ENCODE data around the gene FASTKD3. TPM values are rescaled to one million over a fixed set of nuclear protein-coding genes. Genes with fewer than 3 reads are reported as not detected.

FASTKD3 gene
- total and polyA plus RNA-seq, 10 of the 15 experiments (the other 5 are each of a cell fraction or from before 2014, with no cell fraction given): 12.1 to 59.6 (median 25.3) TPM

DNA sequence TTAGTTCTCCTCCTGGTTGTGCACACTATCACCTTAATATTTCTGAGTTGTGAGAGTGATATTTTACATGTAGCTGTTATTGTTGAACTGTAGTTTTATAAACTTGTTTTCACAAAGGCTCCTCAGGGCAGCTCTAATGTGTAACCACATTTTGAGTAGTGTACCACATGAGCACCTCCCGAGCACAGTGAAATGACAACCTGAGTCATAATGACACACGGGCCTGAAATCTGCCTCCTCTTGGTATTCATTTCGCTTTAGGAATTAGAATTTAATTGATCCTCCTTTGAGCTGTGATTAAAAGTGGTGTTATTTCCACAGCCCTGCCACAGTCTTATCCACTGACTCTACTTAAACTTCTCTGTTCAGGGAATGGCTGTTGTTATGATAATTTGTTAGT, 8.0 kb upstream of the FASTKD3 start (continued):
- no peak for TF ChIP-seq TARDBP (IDR thresholded peaks at IDR 0.05; ENCODE audit: borderline replicate concordance)
- no peak for TF ChIP-seq CHD1 (IDR thresholded peaks at IDR 0.05; ENCODE audit: low read depth, low read length)
- no peak for TF ChIP-seq STAT3 (IDR thresholded peaks at IDR 0.05; ENCODE audit: low read depth, low read length)
- TF ChIP-seq, protein P1, sequence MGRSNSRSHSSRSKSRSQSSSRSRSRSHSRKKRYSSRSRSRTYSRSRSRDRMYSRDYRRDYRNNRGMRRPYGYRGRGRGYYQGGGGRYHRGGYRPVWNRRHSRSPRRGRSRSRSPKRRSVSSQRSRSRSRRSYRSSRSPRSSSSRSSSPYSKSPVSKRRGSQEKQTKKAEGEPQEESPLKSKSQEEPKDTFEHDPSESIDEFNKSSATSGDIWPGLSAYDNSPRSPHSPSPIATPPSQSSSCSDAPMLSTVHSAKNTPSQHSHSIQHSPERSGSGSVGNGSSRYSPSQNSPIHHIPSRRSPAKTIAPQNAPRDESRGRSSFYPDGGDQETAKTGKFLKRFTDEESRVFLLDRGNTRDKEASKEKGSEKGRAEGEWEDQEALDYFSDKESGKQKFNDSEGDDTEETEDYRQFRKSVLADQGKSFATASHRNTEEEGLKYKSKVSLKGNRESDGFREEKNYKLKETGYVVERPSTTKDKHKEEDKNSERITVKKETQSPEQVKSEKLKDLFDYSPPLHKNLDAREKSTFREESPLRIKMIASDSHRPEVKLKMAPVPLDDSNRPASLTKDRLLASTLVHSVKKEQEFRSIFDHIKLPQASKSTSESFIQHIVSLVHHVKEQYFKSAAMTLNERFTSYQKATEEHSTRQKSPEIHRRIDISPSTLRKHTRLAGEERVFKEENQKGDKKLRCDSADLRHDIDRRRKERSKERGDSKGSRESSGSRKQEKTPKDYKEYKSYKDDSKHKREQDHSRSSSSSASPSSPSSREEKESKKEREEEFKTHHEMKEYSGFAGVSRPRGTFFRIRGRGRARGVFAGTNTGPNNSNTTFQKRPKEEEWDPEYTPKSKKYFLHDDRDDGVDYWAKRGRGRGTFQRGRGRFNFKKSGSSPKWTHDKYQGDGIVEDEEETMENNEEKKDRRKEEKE (IDR thresholded peaks at IDR 0.05): no peak
- TF ChIP-seq MTA2 (IDR thresholded peaks at IDR 0.05; ENCODE audit: low read depth): peak; percentile 44; the same call in 1 of the 2 replicates
- no peak for TF ChIP-seq NR2F1 (conservative IDR thresholded peaks at IDR 0.05)
- peak in 1 of 2 experiments; percentile 42; a peak in 1 of 4 replicates for TF ChIP-seq IKZF2 (IDR thresholded peaks at IDR 0.05)
- no peak for TF ChIP-seq NFIC (IDR thresholded peaks at IDR 0.05; ENCODE audit: low read depth, low read length)
- TF ChIP-seq, protein P2, sequence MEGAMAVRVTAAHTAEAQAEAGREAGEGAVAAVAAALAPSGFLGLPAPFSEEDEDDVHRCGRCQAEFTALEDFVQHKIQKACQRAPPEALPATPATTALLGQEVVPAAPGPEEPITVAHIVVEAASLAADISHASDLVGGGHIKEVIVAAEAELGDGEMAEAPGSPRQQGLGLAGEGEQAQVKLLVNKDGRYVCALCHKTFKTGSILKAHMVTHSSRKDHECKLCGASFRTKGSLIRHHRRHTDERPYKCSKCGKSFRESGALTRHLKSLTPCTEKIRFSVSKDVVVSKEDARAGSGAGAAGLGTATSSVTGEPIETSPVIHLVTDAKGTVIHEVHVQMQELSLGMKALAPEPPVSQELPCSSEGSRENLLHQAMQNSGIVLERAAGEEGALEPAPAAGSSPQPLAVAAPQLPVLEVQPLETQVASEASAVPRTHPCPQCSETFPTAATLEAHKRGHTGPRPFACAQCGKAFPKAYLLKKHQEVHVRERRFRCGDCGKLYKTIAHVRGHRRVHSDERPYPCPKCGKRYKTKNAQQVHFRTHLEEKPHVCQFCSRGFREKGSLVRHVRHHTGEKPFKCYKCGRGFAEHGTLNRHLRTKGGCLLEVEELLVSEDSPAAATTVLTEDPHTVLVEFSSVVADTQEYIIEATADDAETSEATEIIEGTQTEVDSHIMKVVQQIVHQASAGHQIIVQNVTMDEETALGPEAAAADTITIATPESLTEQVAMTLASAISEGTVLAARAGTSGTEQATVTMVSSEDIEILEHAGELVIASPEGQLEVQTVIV (IDR thresholded peaks at IDR 0.05; ENCODE audit: borderline replicate concordance, partially characterized antibody): no peak
- peak; percentile 34; the same call in 1 of the 2 replicates for TF ChIP-seq EED (IDR thresholded peaks at IDR 0.05; ENCODE audit: low read depth)
- TF ChIP-seq FOXK2 (IDR thresholded peaks at IDR 0.05): no peak
- TF ChIP-seq, protein P3, sequence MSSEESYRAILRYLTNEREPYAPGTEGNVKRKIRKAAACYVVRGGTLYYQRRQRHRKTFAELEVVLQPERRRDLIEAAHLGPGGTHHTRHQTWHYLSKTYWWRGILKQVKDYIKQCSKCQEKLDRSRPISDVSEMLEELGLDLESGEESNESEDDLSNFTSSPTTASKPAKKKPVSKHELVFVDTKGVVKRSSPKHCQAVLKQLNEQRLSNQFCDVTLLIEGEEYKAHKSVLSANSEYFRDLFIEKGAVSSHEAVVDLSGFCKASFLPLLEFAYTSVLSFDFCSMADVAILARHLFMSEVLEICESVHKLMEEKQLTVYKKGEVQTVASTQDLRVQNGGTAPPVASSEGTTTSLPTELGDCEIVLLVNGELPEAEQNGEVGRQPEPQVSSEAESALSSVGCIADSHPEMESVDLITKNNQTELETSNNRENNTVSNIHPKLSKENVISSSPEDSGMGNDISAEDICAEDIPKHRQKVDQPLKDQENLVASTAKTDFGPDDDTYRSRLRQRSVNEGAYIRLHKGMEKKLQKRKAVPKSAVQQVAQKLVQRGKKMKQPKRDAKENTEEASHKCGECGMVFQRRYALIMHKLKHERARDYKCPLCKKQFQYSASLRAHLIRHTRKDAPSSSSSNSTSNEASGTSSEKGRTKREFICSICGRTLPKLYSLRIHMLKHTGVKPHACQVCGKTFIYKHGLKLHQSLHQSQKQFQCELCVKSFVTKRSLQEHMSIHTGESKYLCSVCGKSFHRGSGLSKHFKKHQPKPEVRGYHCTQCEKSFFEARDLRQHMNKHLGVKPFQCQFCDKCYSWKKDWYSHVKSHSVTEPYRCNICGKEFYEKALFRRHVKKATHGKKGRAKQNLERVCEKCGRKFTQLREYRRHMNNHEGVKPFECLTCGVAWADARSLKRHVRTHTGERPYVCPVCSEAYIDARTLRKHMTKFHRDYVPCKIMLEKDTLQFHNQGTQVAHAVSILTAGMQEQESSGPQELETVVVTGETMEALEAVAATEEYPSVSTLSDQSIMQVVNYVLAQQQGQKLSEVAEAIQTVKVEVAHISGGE (CRISPR knock-in tag; IDR thresholded peaks at IDR 0.05): no peak
- TF ChIP-seq IRF4 (IDR thresholded peaks at IDR 0.05; ENCODE audit: low read depth, low read length): peak; percentile 76
